Measurements from ENCODE around the gene TANC1.
A peak's percentile ranks its signal among the peaks of the same experiment; 100 is the strongest.

TANC1 gene

GRCh38 chr2:159109517-159109916 is 141.1 kb downstream of the TANC1 start:
- DNase-seq (ENCODE audit: low read depth in 3 of 3, low spot score in 1 of 3) = no peak

DNA sequence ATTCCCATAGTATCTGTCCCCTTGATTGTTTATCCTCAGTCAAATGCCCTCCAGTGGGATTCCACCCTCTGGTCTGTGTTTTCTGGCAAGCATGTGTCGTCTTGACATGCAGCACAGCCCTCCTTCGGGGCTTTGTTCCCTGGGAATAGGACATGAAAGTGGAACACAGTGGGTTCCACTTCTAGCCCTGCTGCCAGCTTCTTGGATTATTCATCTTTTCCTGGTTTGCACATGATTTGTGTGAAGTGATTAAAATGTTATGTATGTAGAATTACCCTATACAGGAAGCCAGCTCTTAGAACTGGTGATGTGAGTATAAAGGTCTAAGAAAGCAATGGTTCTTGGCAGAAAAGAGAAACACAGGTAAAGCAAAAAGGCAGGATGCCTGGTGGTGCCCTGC is 142.3 kb downstream of the TANC1 start:
- DNase-seq (ENCODE audit: low read depth in 3 of 3, low spot score in 1 of 3) = no peak

DNA sequence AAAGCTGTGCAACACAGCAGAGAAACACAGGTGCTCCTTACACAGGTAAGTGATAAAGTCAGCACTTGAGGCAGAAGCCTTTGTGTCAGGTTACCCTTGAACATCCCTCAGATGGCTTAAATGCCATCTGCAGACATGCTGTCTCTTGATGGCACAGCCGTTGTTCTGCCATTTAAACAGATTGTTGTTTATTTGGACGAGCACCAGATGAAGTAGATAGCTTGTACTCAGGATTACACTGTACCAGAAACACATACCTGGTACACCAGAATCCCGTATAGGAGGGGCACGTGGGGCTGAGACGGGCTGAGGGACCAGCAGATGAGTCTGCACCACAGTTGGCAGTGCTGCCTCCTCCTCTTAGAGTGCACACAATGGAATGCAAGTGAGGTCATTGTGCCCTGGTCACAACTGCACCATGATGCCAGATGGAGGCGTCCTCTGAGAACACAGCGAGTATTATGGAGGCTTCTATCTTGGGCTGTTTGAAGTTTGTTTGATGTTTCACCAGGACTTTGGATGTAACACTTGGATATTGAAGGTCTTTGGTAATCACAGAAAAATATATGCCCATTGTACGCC is 143.0 kb downstream of the TANC1 start:
- DNase-seq (ENCODE audit: low read depth in 3 of 3, low spot score in 1 of 3) = no peak

GRCh38 chr2:159114835-159115234 is 146.4 kb downstream of the TANC1 start:
- DNase-seq (ENCODE audit: low read depth in 3 of 3, low spot score in 1 of 3) = no peak

DNA sequence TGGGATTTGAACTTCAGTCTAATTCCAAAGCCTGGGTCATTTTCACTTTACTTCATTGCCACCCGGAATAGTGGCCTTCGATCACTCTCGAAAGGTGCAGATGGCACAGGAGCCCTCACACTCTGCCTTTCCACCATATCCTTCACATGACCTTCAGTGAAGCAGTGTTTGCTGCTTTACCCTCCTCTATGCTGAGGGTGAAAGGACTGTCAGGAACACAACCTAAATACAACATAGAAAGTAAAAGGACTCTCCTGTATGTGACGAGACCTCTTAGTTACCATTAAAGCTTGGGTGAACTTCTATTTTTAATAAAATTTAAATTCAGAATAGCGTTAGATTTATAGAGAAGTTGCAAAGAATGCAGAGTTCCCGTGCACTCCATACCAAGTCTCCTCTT is 148.5 kb downstream of the TANC1 start:
- DNase-seq (ENCODE audit: low read depth in 3 of 3, low spot score in 1 of 3) = no peak

DNA sequence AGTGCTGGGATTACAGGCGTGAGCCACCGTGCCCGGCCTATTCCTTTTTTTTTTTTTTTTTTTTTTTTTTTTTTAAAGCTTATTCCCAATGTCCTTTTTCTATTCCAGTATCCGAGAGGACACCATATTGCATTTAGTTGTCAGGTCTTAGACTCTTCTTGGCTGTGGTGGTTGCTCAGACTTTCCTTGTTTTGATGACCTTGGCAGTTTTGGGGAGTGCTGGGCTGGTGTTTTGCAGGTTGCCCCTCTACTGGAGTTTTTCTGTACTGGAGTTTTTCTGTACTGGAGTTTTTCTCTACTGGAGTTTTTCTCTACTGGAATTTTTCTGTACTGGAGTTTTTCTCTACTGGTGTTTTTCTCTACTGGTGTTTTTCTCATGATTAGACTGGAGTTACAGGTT is 149.2 kb downstream of the TANC1 start:
- no peak for DNase-seq (ENCODE audit: low read depth in 3 of 3, low spot score in 1 of 3)

DNA sequence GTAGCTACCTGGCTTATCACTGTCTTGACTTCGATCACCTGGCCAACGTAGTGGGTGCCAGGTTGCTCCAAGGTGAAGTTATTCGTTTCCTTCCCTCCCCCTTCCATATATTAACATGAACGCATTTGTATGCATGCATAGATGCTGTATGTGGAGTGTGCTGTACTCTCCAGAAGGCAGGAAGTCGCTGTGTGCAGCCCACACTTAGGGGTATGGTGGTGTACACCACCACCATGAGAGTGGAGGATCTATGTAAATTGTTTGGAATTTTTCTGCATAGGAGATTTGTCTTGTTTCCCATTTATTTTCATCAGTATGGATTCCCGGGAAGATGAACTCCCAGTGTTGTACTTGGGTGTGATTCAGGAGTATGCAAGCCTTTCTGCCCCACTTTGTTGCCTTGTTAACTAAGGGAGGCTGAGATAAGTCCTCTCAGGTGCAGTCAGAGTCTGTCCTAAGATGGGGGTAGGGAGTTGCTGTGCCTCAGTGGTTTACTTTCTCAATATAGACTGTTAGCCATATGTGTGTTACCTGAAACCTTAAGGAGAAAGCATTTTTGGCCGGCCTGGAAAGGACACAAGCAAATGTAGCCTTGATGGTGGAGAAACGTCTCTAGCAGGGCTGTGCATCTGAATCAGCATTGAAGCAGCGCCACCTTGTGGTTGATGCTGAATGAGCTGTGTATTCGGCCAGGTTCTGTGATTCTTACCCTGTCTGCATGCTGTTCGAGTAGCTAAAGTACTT is 149.8 kb downstream of the TANC1 start:
- DNase-seq (ENCODE audit: low read depth in 3 of 3, low spot score in 1 of 3) = peak; percentile 44 to 74 (median 50)

- DNase-seq (ENCODE audit: low read depth in 3 of 3, low spot score in 1 of 3) = no peak
Measured at GRCh38 chr2:159118859-159119500, 150.5 kb downstream of the TANC1 start.

- DNase-seq (ENCODE audit: low read depth in 3 of 3, low spot score in 1 of 3) = no peak
Measured at GRCh38 chr2:159119652-159120257, 151.3 kb downstream of the TANC1 start.

DNA sequence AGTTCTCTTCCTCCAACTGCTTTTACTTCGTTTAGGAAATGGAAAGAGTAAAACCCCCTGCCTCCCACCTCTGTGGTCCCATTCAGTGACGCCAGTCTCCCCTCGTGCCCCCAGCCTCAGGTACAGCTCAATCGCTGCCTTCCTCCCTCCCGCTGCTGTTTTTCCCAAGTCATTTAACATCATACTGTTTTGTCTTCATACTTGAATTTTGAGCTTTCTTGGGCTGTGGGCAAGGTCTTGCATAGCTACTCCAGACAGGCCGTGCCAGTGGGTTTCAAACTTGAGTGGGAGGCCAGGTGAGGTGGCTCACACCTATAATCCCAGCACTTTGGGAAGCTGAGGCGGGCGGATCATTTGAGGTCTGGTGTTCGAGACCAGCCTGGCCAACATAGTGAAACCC is 155.3 kb downstream of the TANC1 start:
- no peak for DNase-seq (ENCODE audit: low read depth in 3 of 3, low spot score in 1 of 3)

DNA sequence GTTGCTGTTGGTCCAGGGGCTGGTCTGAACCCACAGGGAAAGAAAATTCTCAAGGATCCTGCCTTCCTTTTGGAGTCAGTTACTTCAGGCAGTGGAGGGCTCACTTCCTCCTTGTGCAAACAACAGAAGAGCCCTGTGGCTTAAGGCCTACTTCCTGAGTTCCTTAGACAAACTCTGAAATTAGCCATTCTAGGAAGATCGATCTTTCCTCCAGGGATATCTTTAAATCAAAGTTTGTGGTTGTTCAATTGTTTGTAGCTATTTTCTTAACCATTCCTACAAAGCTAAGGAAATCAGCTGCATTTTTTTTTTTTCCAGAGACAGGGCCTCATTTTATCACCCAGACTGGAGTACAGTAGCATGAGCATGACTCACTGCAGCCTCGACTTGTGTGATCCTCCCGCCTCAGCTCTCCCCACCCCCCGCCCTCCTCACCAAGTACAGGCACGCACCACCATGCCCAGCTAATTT is 156.0 kb downstream of the TANC1 start:
- no peak for DNase-seq (ENCODE audit: low read depth in 3 of 3, low spot score in 1 of 3)

DNA sequence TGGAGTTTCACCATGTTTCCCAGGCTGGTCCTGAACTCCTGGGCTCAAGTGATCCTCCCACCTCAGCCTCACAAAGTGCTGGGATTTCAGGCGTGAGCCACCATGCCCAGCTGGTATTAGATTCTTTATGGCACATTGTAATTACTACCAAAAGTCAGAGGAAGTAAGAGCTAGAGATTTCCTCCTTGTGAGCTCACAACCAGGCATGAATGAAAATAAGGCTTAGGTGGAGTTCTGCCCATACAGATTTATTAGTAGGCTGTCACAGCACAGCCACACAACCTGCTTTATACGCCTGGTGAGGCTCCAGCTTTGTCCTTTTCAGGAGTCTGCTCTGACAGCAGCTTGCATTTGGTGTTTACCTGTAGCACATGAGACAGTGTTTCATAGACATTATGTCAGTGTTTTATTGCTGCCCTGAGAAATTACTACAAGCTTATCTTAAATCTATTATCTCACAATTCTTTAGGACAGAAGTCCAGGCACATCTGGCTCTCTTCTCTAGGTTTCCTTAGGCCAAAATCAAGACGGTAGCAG is 156.6 kb downstream of the TANC1 start:
- no peak for DNase-seq (ENCODE audit: low read depth in 3 of 3, low spot score in 1 of 3)

- DNase-seq (ENCODE audit: low read depth in 3 of 3, low spot score in 1 of 3) = no peak
Measured at GRCh38 chr2:159125858-159126257, 157.4 kb downstream of the TANC1 start.

DNA sequence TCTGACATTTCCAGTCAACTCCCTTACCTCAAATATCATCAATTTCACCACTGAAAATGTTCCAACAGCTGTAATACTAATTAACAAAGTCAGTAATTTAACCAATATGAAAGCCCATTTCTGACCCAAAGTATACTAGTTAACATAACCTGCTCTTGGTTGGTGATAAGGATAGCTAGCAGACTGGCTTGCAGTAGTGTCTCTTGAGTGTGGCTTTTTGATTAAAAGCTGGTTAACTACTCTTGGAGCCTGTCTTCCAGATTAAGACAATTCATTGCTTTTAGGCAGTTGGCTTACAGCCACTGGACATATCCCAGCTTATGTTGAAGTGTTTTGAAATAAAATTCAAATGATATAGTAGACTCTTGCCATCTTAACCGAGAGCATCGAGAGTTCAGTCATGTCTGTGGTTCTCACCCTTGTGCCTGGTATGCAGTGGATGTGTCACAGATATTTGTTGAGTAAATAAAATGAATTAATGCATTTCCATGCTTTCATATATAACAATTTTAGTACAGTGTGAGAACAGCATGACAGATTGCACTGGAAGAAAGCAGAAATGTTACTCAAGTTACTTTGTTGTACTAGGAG is 158.1 kb downstream of the TANC1 start:
- no peak for DNase-seq (ENCODE audit: low read depth in 3 of 3, low spot score in 1 of 3)

GRCh38 chr2:159128191-159128590 is 159.8 kb downstream of the TANC1 start:
- DNase-seq (ENCODE audit: low read depth in 3 of 3, low spot score in 1 of 3) = no peak

DNA sequence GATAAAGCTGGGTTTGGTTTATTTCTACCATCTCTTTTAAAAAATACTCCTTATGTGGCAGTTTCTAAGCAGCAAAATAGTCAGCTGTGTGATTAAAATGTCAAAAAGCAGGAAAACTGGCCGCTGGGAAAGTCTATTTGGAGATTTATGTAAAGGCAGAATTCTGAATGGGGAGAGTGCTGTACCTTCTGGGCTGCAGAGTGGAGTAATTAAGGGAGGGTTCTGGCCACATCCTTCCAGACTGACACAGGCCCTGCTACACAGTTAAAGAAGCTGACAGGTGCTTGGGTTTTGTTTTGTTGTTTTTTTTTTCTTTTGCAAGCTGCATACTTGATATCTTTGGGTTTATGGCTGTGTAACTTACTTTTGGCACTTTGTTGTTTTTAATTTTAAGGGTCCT is 160.8 kb downstream of the TANC1 start:
- DNase-seq (ENCODE audit: low read depth in 3 of 3, low spot score in 1 of 3) = no peak

- DNase-seq (ENCODE audit: low read depth in 3 of 3, low spot score in 1 of 3) = no peak
Measured at GRCh38 chr2:159129824-159130223, 161.4 kb downstream of the TANC1 start.

- DNase-seq (ENCODE audit: low read depth in 3 of 3, low spot score in 1 of 3) = no peak
Measured at GRCh38 chr2:159130302-159130701, 161.9 kb downstream of the TANC1 start.

- DNase-seq (ENCODE audit: low read depth in 3 of 3, low spot score in 1 of 3) = no peak
Measured at GRCh38 chr2:159131267-159131913, 162.9 kb downstream of the TANC1 start.

DNA sequence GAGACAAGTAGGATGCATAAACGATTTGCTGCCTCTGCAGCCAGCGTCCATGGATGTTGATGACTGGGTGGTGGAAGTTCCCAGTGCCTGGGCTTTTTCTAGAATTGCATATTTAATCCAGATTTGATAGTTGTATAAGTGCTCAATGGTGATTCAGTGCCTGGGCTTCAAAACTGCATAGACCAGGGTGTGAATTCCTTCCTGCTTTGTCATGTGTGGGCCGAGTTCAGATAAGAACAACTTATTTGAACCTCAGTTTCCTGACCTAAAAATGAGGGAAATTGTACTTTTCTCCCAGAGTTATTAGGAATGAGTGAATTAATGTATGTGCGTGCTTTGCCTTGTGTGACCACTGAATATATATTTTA is 163.5 kb downstream of the TANC1 start:
- DNase-seq (ENCODE audit: low read depth in 3 of 3, low spot score in 1 of 3) = no peak

DNA sequence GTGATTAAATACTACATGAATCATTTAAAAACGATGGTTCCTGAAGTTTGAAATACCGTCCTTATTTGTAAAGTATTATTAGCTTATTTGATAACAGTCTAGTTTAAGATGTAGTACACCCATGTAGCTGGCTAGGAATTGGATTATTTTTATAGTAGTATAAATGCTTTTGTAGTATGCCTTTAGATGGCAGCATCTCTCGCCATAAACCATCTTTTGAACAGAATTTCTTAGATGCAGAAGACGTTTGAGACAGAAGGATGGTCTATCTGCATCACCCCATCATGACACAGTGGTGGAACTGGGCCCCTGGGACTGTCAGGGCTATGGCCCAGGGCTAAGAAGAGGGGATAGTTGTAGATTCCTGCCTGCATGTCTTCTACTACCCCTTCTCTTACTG is 165.4 kb downstream of the TANC1 start:
- no peak for DNase-seq (ENCODE audit: low read depth in 3 of 3, low spot score in 1 of 3)
